Tibial artery (tissue), 4 donors: ENCODE data around the gene MFAP4.

Source experiments
- DNase-seq, 2 donors: peaks; one replicate each; pipeline ENCODE4 v3.0.0-alpha.2; 2019
- H3K27ac ChIP-seq, 2 donors: fragments of 200-600 bp; sonication (generic) in 1 of 2; 1 replicate in 1 of 2; 2 replicates in 1 of 2; pipeline ENCODE4 v1.5.1; 2018 to 2019; ENCODE audit warnings: mild to moderate bottlenecking in 1 of 2
- H3K27me3 ChIP-seq, 2 donors: fragments of 200-600 bp; sonication (generic) in 1 of 2; one replicate each; pipeline versions ENCODE4 v1.5.1 to v1.6.0; 2016 to 2019
- H3K36me3 ChIP-seq, 3 donors: fragments of 200-600 bp; sonication (generic) in 2 of 3; one replicate each; pipeline ENCODE4 v1.5.1; 2016 to 2019; ENCODE audit warnings: mild to moderate bottlenecking in 2 of 3
- H3K4me1 ChIP-seq, 4 donors: fragments of 200-600 bp; sonication (generic) in 2 of 4; 1 replicate in 3 of 4; 2 replicates in 1 of 4; pipeline ENCODE4 v1.5.1; 2016 to 2019
- H3K4me3 ChIP-seq, 2 donors: fragments of 200-600 bp; sonication (generic) in 1 of 2; 1 replicate in 1 of 2; 2 replicates in 1 of 2; pipeline ENCODE4 v1.5.1; 2018 to 2019; ENCODE audit warnings: mild to moderate bottlenecking in 2 of 2
- H3K9me3 ChIP-seq, 3 donors: fragments of 200-600 bp; sonication (generic) in 1 of 3; one replicate each; pipeline ENCODE4 v1.5.1; 2016 to 2019
- intact Hi-C: fragments of 100-400 bp; cut with DNase I; formaldehyde crosslinking; loops from one replicate; pipeline ENCODE4 v1.15.0; 2023; ENCODE audit warnings: low total_unique reads
- TF ChIP-seq, protein P1 (sequence below), 2 experiments: fragments of 200-600 bp in 1 of 2; fragments of 450-650 bp in 1 of 2; IDR thresholded peaks; one replicate each; pipeline ENCODE4 v1.5.1; 2017 to 2019; ENCODE audit warnings: antibody characterized with exemption in 2 of 2, mild to moderate bottlenecking in 1 of 2, moderate library complexity in 1 of 2

Gene MFAP4

DNA sequence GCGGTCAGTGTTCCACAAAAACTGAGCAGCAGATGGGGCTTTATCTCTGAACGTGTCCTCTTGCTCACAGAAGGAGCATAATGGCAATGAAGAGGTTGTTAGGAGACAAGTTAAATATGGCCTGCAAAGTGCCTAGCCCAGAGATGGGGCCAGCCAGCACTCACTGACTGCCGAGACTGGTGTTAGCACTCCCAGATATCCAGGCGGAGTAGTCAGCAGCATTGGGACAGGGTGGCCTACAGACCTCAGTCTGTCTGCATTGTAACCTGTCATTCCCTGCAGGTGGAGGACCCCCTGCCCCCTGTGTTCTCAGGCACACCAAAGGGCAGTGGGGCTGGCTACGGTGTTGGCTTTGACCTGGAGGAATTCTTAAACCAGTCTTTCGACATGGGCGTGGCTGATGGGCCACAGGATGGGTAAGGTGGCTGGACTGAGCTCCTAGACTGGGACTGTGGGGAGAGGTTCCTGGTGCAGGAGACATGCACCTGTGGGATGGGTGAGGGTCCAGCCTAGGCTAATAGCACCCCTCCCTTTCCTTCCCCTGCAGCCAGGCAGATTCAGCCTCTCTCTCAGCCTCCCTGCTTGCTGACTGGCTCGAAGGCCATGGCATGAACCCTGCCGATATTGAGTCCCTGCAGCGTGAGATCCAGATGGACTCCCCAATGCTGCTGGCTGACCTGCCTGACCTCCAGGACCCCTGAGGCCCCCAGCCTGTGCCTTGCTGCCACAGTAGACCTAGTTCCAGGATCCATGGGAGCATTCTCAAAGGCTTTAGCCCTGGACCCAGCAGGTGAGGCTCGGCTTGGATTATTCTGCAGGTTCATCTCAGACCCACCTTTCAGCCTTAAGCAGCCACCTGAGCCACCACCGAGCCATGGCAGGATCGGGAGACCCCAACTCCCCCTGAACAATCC lies 4.2 kb downstream of the MFAP4 start:
- Histone ChIP-seq H3K9me3 (no peaks in the 10 kb centered on the region), H3K4me1 (peaks cover 9 to 84% (median 73%) of the 10 kb centered on the region in 4 donors), H3K27ac (peak overlapping the region; percentile 97 to 98), H3K4me3 (no peak overlapping the region), H3K27me3 (no peaks in the 10 kb centered on the region), H3K36me3 (peaks cover 40 to 51% (median 50%) of the 10 kb centered on the region in 3 donors)
- DNase-seq, result peak in 1 of 2 donors; percentile 61
- intact Hi-C loops, result no loop called here
- TF ChIP-seq, protein P1, sequence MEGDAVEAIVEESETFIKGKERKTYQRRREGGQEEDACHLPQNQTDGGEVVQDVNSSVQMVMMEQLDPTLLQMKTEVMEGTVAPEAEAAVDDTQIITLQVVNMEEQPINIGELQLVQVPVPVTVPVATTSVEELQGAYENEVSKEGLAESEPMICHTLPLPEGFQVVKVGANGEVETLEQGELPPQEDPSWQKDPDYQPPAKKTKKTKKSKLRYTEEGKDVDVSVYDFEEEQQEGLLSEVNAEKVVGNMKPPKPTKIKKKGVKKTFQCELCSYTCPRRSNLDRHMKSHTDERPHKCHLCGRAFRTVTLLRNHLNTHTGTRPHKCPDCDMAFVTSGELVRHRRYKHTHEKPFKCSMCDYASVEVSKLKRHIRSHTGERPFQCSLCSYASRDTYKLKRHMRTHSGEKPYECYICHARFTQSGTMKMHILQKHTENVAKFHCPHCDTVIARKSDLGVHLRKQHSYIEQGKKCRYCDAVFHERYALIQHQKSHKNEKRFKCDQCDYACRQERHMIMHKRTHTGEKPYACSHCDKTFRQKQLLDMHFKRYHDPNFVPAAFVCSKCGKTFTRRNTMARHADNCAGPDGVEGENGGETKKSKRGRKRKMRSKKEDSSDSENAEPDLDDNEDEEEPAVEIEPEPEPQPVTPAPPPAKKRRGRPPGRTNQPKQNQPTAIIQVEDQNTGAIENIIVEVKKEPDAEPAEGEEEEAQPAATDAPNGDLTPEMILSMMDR (IDR thresholded peaks at IDR 0.05), result no peak

DNA sequence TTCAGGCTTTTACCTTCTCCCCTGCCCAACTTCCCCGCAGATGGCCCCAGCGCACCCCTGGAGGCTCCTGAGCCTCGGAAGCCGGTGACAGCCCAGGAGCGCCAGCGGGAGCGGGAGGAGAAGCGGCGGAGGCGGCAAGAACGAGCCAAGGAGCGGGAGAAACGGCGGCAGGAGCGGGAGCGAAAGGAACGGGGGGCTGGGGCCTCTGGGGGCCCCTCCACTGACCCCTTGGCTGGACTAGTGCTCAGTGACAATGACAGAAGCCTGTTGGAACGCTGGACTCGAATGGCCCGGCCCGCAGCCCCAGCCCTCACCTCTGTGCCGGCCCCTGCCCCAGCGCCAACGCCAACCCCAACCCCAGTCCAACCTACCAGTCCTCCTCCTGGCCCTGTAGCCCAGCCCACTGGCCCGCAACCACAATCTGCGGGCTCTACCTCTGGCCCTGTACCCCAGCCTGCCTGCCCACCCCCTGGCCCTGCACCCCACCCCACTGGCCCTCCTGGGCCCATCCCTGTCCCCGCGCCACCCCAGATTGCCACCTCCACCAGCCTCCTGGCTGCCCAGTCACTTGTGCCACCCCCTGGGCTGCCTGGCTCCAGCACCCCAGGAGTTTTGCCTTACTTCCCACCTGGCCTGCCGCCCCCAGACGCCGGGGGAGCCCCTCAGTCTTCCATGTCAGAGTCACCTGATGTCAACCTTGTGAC lies 5.1 kb downstream of the MFAP4 start:
- Histone ChIP-seq H3K9me3 (no peaks in the 10 kb centered on the region), H3K4me1 (peaks cover 4 to 80% (median 67%) of the 10 kb centered on the region in 4 donors), H3K4me3 (no peak overlapping the region), H3K27ac (peak overlapping the region; percentile 97 to 98), H3K27me3 (no peaks in the 10 kb centered on the region), H3K36me3 (peaks cover 40 to 51% (median 50%) of the 10 kb centered on the region in 3 donors)
- peak in 1 of 2 donors; percentile 61 for DNase-seq
- intact Hi-C loops, result no loop called here
- TF ChIP-seq, protein P1 (IDR thresholded peaks at IDR 0.05), result no peak

DNA sequence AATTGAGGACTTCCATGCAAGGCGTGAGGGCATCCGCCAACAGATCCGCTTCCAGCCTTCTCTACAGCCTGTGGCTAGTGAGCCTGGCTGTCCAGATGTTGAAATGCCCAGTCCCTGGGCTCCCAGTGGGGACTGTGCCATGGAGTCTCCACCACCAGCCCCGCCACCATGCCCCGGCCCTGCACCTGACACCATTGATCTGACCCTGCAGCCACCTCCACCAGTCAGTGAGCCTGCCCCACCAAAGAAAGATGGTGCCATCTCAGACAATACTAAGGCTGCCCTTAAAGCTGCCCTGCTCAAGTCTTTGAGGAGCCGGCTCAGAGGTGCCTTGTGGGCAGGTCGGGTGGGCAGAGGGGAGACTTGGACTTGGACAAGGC lies 5.6 kb downstream of the MFAP4 start:
- peaks cover 40 to 51% (median 50%) of the 10 kb centered on the region in 3 donors for H3K36me3 ChIP-seq
- peaks cover 4 to 77% (median 63%) of the 10 kb centered on the region in 4 donors for H3K4me1 ChIP-seq
- TF ChIP-seq, protein P1 (IDR thresholded peaks at IDR 0.05), result no peak
- peak overlapping the region; percentile 97 to 98 for H3K27ac ChIP-seq
- H3K27me3 ChIP-seq, result no peaks in the 10 kb centered on the region
- peak in 1 of 2 donors; percentile 67 for DNase-seq
- intact Hi-C loops, result no loop called here
- H3K4me3 ChIP-seq, result no peak overlapping the region
- no peaks in the 10 kb centered on the region for H3K9me3 ChIP-seq

DNA sequence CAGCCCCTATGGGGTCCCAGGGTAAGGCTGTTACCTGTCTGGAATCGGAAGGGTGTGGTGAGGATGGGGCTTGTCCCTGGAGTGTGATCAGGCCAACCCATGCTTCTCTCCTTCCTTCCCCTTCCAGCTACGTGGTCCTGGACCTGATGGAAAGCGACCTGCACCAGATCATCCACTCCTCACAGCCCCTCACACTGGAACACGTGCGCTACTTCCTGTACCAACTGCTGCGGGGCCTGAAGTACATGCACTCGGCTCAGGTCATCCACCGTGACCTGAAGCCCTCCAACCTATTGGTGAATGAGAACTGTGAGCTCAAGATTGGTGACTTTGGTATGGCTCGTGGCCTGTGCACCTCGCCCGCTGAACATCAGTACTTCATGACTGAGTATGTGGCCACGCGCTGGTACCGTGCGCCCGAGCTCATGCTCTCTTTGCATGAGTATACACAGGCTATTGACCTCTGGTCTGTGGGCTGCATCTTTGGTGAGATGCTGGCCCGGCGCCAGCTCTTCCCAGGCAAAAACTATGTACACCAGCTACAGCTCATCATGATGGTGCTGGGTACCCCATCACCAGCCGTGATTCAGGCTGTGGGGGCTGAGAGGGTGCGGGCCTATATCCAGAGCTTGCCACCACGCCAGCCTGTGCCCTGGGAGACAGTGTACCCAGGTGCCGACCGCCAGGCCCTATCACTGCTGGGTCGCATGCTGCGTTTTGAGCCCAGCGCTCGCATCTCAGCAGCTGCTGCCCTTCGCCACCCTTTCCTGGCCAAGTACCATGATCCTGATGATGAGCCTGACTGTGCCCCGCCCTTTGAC lies 6.3 kb downstream of the MFAP4 start:
- Histone ChIP-seq H3K4me1 (peaks cover 4 to 70% (median 57%) of the 10 kb centered on the region in 4 donors), H3K4me3 (no peak overlapping the region), H3K36me3 (peaks cover 40 to 51% (median 50%) of the 10 kb centered on the region in 3 donors), H3K27me3 (no peaks in the 10 kb centered on the region), H3K27ac (peak overlapping the region; percentile 97 to 98), H3K9me3 (no peaks in the 10 kb centered on the region)
- TF ChIP-seq, protein P1 (IDR thresholded peaks at IDR 0.05), result no peak
- intact Hi-C loops, result no loop called here
- peak; percentile 11 to 66 for DNase-seq
